GM18505 (cell line): Measurements from ENCODE around the gene COL24A1.
"Not testable (repeated sequence)": the region's sequence is repeated elsewhere in the genome, so short reads cannot be mapped to it uniquely, and the experiment has no call there.

ENCODE experiments used
- ATAC-seq: cut with Tn5 transposase; IDR thresholded peaks from one replicate; pipeline ENCODE4 v1.9.1; 2021; ENCODE audit not compliant: unreplicated experiment
- POLR2A ChIP-seq: IDR thresholded peaks from 4 replicates; pipeline ENCODE4 v1.6.1; 2011; ENCODE audit warnings: borderline replicate concordance; ENCODE audit not compliant: insufficient read depth, insufficient read length; ENCODE audit errors: extremely low read depth

The COL24A1 gene

DNA sequence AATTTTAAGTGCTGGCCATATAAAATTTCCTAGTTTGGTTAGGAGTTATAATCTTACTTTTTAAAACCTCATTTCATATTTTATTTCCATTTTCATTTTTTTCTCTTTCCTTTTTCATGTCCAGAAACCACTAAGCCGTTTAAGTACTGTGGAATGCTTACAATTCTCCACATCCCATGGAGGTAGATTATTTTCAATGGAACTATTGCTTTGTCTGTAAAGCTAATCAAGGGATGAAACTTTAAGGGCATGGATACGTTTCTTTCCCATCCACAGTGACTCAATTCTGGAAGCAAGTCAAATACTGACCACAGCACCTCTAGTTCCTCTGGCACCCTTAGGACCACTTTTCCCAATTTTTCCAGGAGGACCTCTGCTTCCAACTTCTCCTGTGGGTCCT, 309.2 kb downstream of the COL24A1 start:
- no peak for TF ChIP-seq POLR2A
- ATAC-seq, result no peak

DNA sequence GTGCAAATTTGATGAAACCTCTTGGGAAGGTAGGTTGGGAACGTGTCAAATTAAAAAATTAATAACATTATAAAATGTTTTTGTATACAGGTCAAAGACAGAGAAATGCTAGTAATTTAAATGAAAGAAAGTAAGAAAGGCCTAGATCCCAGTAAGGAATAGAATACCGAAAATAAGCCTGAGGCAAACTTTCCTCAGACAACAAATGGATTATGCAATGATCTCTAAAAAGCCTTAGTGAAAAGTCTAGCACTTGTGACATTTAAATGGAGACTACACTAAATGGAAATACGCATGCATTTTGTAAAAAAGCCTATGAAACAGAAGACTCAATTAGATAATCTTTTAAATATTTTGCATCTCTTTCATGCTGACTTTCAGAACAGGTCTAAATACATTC, 309.9 kb downstream of the COL24A1 start:
- no peak for TF ChIP-seq POLR2A
- ATAC-seq, result no peak

GRCh38 chr1:85839459-85839858, 317.1 kb downstream of the COL24A1 start:
- no peak for ATAC-seq
- TF ChIP-seq POLR2A, result no peak

DNA sequence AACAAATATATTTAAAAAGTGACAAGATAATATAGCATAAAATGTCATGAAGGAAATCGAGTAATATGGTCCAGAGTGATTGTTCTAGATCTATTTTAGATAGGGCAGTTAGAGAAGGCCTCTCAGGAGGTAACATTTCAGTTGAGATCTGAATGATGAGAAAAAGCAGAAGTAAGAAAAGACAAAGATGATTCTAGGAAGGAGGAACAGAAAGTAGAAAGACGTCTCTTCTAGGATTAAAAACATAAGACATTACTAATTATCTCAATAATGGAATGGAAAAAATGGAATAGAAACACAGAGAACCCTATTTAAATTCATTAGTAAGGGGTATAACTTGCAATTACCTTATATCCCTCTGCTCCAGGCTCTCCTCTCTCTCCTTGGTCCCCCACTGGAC, 318.3 kb downstream of the COL24A1 start:
- no peak for TF ChIP-seq POLR2A
- peak; percentile 98 for ATAC-seq

- no peak for ATAC-seq
- no peak for TF ChIP-seq POLR2A
These were observed 319.8 kb downstream of the COL24A1 start for GRCh38 chr1:85836736-85837135.

DNA sequence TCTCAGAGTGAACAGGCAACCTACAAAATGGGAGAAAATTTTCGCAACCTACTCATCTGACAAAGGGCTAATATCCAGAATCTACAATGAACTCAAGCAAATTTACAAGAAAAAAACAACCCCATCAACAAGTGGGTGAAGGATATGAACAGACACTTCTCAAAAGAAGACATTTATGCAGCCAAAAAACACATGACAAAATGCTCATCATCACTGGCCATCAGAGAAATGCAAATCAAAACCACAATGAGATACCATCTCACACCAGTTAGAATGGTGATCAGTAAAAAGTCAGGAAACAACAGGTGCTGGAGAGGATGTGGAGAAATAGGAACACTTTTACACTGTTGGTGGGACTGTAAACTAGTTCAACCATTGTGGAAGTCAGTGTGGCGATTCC, 323.4 kb downstream of the COL24A1 start:
- not testable (repeated sequence) for ATAC-seq

GRCh38 chr1:85830837-85831236, 325.7 kb downstream of the COL24A1 start:
- ATAC-seq, result no peak
- TF ChIP-seq POLR2A, result no peak

DNA sequence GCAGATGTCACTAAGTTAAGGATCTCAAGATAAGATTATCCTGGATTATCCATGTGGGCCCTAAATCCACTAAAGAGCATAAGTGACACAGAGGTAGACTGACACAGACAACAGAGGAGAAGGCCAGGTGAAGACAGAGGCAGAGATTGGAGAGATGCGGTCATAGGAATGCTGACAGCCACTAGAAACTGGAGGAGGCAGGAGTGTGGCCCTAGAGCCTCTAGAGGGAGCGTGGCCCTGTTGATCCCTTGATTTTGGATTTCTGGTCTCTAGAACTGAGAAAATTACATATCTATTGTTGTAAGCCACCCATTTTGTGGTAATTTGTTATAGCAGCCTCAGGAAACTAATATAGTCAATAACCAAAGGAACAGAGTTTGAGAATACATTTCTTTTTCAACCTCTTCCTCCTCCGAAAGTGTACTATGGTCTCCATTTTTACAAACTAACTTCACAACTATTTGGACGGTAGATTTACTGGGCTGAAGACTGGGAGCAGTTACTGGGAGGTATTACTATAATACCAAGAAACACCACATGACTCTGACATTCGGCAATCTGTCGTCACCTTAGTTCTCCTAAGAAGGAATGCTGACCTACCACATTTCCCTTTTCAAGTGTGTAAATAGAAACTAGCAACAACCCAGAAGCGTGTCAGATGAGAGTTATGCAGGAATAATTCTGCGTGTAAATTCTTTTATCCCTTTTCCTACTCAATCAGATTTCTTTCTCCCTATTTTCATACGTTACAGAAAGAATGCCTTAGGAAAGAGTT, 332.3 kb downstream of the COL24A1 start:
- ATAC-seq, result no peak
- no peak for TF ChIP-seq POLR2A

- no peak for ATAC-seq
- no peak for TF ChIP-seq POLR2A
These were observed 333.9 kb downstream of the COL24A1 start for GRCh38 chr1:85822696-85823095.

DNA sequence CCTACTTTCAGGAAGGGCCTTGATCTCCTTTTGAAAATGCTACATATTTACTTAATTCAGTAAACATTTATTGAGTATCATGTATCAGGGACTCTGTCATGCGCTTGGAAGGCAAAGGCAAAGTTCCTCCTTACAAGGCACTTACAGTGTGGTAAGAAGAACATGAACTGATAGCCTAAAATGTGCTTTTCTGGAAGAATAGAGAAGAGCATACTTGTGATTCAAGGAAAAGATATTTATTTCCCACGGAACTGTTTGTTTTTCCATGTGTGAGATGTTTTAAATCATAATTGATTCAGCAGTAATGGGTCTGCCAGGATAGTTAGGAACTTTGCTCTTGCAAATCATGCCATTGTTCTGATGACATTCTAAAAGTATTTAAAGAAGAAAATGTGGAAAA, 338.2 kb downstream of the COL24A1 start:
- TF ChIP-seq POLR2A, result no peak
- no peak for ATAC-seq

DNA sequence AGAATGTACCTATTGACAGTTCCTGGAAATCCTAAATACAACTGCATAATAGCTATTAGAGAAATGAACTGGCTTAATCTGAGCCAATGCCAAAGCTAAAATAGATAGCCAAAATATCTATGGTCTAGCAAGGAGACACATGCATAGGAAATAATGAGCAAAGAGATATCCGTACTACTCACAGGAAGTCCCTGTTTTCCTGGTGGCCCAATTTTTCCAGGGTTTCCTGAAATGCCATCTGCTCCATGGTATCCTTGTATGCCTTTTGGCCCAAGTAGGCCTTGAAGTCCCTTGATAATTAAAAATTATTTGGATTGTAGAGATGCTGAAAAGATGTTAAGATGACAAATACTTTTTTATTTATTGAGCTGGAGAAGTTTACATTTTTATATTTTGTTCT, 340.0 kb downstream of the COL24A1 start:
- TF ChIP-seq POLR2A, result no peak
- ATAC-seq, result no peak

DNA sequence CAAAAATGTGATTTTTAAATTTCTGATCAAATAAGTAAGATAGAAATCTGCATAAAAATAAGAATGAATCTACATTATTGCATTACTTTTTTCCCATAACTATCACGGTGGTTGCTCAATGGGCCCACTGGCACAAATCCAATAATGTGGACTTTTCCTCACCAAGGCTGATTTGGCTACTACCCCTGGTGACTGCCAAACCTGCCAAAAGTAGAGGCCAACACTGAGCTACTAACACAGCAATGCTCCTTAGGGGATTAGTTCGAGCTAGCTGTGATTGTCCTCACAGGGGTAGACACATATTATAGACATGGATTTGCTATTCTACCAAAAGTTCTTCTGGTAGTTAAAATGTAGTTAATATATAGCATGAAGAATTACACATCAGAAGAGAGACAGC, 340.7 kb downstream of the COL24A1 start:
- no peak for ATAC-seq
- no peak for TF ChIP-seq POLR2A

DNA sequence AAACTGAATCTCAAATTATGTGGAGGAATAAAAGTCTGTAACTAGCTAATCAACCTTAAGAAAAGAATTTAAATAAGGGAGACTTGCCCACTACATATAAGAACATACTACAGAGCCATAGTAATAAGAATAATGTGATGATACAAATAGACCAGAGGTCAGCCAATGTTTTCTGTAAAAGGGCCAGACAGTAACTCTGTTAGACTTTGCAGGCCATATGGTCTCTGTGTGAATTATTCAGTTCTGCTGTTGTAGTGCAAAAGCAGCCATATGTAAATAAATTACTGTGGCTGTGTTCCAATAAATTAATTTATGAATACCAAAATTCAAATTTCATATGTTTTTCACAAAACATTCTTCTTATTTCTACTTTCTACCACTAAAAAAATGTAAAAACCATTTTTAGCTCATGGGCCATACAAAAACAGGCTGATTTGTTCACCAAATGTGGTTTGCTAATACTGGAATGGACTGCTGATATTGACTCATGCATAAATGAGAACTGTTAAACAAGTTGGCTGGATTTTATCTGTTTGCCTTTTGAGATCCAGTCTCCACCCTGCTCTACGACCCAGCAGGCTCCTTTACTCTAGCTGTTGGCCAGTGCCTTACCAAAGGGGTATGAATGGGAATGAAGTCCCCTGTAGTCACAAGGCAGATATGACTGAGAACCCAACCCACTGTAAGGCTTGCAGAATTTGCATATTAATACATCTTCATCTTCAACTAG, 350.2 kb downstream of the COL24A1 start:
- TF ChIP-seq POLR2A, result no peak
- ATAC-seq, result no peak

- no peak for ATAC-seq
- TF ChIP-seq POLR2A, result no peak
These were observed 355.1 kb downstream of the COL24A1 start for GRCh38 chr1:85801520-85801919.
